Skin epidermis (tissue), 12 donors: ENCODE data around the gene CCDC87.
"Not testable (repeated sequence)": the region's sequence is repeated elsewhere in the genome, so short reads cannot be mapped to it uniquely, and the experiment has no call there.

Experiments used
- H3K27ac ChIP-seq, 21 experiments: fragments of 200-600 bp; sonication (generic) in 11 of 21; one replicate each; pipeline ENCODE4 v1.5.0; 2020; ENCODE audit warnings: mild to moderate bottlenecking in 3 of 21, inconsistent platforms in 2 of 21, moderate library complexity in 2 of 21
- H3K4me3 ChIP-seq, 7 experiments: fragments of 200-600 bp; sonication (generic) in 2 of 7; one replicate each; pipeline ENCODE4 v1.5.0; 2020; ENCODE audit warnings: inconsistent platforms in 2 of 7, mild to moderate bottlenecking in 2 of 7, moderate library complexity in 1 of 7

Gene CCDC87

DNA sequence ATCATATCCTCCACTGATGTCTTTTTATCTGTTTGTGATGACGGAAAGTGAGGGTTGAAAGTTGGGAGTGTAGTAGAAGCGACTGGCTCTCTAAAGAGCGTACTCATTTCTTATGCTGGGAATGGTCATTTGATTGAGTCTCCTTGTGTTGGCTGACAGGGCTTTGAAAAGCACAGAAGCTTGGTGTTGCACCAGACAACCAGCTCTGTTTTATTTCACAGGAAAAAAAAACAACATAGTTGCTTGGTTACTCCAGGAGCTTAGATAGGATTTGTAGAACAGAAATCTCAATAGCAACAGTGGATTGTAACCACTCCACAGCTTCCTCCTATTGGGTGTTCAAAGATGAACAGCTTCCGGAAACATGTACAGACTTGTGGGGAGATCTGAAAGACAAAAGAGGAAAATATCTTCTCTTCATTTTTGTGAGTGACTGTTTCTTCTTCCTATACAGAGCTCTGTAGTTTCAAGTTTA lies 26.3 kb upstream of the CCDC87 start:
- Histone ChIP-seq H3K27ac (peak overlapping the region in 19 of 21 experiments; percentile 11 to 98 (median 92)), H3K4me3 (peak overlapping the region; percentile 70 to 96 (median 91))

GRCh38 chr11:66617155-66617834 lies 24.4 kb upstream of the CCDC87 start:
- Histone ChIP-seq H3K4me3 (peak overlapping the region; percentile 70 to 96 (median 91)), H3K27ac (peak overlapping the region; percentile 75 to 98 (median 92))

DNA sequence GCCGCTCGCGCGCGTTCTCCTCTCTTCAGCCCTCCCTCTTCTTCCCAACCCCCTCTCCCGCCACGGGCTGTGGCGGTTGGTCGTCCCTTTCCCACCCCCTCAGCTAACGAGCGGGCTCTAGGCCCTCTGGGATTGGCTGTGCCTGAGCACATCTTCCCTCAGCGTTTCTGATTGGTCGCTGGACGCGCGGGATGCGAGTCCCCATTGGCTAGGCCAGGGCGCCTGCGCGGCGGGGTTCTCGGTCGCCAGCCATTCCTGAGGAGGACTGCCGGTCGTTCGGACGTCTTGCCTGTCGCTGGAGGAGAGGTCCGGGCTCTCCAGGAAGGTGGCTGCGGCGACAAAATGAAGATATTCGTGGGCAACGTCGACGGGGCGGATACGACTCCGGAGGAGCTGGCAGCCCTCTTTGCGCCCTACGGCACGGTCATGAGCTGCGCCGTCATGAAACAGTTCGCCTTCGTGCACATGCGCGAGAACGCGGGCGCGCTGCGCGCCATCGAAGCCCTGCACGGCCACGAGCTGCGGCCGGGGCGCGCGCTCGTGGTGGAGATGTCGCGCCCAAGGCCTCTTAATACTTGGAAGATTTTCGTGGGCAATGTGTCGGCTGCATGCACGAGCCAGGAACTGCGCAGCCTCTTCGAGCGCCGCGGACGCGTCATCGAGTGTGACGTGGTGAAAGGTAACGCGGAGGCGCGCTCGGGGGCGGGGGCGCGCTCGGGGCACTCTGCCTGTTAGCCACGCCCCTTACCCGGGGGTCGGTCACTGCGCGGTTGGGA lies 23.7 kb upstream of the CCDC87 start, which contains the start of gene RBM14:
Gene RBM14 (plus strand): TSS at position 252 of the 776 bp plus-strand sequence. CDS start 91 bp downstream, at position 343.
- H3K4me3 ChIP-seq: peak within 1 kb of the TSS; percentile 70 to 96 (median 91)

DNA sequence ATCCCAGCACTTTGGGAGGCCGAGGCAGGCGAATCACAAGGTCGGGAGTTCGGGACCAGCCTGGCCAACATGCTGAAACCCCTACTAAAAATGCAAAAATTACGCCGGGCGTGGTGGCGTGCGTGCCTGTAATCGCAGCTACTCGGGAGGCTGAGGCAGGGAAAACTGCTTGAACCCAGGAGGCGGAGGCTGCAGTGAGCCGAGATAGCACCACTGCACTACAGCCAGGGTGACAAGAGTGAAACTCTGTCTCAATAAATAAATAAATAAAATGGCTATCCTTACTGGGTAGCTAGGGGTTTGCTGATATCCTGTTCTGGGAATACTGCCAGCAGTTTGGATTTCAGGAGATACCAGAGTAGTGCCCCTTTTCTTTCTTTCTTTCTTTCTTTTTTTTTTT lies 21.2 kb upstream of the CCDC87 start:
- Histone ChIP-seq H3K27ac (no peak overlapping the region), H3K4me3 (no peak overlapping the region)

More for the DNA sequence above, 23.7 kb upstream of the CCDC87 start, which contains the start of gene RBM14:
- peak within 1 kb of the TSS; percentile 77 to 98 (median 93) for H3K27ac ChIP-seq

GRCh38 chr11:66612458-66612857 lies 19.6 kb upstream of the CCDC87 start:
- no peak overlapping the region for H3K27ac ChIP-seq
- H3K4me3 ChIP-seq: no peak overlapping the region

DNA sequence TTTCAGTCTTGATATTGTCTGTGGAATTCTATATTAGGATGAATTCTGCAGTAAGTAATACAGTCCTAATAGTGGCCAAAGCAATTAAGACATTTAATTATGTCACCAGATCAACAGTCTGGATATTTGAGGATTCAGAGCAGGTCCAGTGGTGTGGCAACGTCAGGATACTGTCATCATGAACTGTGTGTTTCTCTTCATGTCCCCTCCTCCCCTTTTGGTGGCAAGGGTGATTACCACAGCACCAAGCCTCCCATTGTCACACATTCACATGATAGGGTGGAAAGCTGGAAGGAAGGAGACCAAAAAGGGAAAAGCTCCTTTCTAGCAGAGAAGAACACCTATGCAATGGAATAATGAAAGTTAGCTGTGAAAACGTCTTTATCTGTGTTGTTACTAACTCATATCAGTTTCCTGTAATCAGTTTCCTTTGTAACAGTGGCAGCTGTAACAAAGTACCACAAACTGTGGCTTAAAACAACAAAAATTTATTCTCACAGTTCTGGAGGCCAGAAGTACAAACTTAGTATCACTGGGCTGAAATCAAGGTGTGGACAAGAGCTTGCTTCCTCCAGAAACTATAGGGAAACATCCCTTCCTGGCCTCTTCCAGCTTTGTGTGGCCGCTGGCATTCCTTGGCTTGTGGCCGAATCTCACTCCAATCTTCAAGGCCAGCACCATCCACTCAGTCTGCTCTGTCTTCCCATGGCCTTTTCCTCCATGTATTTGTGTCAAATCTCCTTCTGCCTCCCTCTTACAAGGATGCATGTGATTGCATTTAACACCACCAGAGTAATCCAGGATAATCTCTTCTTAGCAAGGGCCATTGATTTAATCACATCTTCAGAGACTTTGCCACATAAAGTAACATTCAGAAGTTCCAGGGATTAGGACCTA lies 17.1 kb upstream of the CCDC87 start:
- peak overlapping the region in 1 of 21 experiments; percentile 35 for H3K27ac ChIP-seq

DNA sequence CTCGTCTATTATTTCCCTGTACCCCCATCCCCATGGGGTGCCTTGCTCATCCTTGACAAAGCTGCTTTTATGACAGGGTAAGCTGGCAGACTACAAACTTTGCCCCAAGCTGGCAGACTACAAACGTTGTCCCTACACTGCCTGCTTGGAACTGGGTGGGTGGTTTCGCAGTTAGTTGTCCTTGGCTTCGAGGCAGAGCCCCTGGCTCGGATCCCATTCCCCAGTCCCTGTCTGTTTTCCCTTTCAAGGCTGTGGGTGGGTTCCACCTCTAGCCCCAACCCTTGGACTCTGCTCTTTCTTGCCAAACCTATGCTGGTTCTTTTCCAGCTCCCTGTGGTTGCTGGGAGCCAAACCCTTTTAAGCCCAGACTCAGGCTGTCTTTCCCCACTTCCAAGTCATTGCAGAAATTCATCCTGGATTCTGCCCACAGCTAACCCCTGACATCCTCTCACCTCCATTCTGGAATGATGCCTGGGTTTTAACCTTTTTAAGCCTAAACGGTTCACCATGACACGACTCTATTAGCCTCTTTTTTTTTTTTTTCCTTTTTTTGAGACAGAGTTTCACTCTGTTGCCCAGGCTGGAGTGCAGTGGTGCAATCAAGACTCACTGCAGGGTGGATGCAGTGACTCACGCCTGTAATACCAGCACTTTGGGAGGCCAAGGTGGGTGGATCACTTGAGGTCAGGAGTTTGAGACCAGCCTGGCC lies 14.4 kb upstream of the CCDC87 start:
- no peak overlapping the region for H3K4me3 ChIP-seq
- H3K27ac ChIP-seq: peak overlapping the region in 12 of 21 experiments; percentile 9 to 57 (median 44)

More for the DNA sequence above, 17.1 kb upstream of the CCDC87 start:
- no peak overlapping the region for H3K4me3 ChIP-seq

- H3K4me3 ChIP-seq: not testable (repeated sequence)
- H3K27ac ChIP-seq: peak overlapping the region in 10 of 21 experiments; percentile 11 to 57 (median 44)
Observed at GRCh38 chr11:66606608-66607007, 13.7 kb upstream of the CCDC87 start.

GRCh38 chr11:66604155-66604554 lies 11.3 kb upstream of the CCDC87 start:
- no peak overlapping the region for H3K4me3 ChIP-seq
- H3K27ac ChIP-seq: no peak overlapping the region

GRCh38 chr11:66603072-66603471 lies 10.2 kb upstream of the CCDC87 start:
- H3K27ac ChIP-seq: no peak overlapping the region

DNA sequence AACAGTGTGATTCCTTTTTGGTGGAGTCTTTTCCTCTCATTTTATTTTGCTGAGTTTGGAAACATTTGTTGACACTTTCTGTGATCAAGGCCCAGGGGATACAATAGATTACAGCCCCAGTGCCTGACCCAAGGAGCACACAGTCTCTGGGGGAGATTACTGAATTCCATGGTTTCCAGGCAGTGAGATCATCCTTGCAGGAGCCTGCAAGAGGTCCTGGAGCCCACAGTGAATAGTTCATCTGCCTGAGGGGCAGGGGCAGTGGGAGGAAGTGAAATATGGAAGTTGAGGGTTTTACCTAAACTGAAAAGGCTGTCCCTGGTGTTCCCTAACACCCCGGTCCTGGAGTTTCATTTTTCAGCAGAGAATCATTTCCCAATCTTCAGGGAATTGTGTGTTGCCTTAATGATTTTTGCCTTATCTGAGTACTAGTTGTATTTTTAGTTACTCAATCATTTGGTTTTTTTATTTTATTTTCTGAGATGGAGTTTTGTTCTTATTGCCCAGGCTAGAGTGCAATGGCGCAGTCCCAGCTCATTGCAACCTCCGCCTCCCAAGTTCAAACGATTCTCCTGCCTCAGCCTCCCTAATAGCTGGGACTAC lies 7.9 kb upstream of the CCDC87 start:
- Histone ChIP-seq H3K4me3 (no peak overlapping the region), H3K27ac (peak overlapping the region in 1 of 21 experiments; percentile 23)

More at GRCh38 chr11:66603072-66603471, 10.2 kb upstream of the CCDC87 start:
- no peak overlapping the region for H3K4me3 ChIP-seq

DNA sequence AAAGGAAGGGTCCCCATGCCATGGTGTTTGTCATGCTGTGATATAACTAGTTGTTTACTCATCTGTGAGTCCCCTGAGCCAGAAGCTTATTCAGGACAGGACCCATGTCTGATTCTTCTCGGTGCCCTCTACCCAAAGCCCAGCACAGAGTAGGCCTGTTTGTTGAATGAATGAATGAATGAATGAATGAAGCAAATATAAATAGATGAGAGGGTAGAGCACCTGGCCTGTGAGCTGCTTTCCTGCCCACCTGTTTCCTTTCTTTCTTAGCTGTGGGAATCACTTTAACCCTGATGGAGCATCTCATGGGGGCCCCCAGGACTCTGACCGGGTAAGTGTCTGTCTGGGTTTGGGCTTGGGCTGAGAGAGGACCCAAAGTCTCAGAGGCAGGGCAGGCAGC lies 7.4 kb upstream of the CCDC87 start:
- Histone ChIP-seq H3K27ac (peak overlapping the region in 1 of 21 experiments; percentile 23), H3K4me3 (no peak overlapping the region)

- H3K4me3 ChIP-seq: no peak overlapping the region
- H3K27ac ChIP-seq: no peak overlapping the region
Observed at GRCh38 chr11:66598993-66599392, 6.1 kb upstream of the CCDC87 start.

DNA sequence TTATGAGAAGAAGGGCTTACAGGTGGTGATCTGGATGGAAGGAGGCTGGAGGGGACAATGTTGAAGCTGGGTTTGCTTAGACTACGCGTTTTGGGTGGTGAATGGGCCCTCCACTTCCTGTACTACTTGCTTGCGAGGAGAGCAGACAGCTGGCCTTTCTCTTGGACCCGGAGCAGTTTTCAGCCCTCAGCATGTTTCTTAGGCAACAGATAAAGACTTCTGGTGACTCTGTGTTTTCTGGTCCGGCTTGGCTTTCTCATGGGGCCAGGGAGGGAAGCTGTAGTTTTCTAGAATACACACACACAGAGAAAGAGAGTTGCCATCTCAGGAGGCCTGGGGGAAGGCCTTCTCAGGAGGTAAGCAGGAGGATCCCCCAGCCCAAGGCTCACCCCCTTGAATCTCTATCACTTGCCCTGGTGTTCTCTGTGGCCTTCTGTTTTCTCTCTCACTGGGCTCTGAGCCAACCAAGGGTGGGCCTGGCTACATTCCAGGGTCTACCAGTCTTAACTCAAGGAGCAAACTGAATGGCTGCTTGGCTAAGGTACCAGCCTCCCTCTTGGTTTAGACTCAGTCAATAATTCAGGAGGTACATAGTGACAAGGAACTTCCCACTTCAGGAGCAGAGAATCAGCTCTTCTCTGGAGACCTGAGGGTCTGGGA lies 2.5 kb upstream of the CCDC87 start:
- Histone ChIP-seq H3K4me3 (no peak overlapping the region), H3K27ac (peak overlapping the region in 4 of 21 experiments; percentile 11 to 47 (median 31))

- Histone ChIP-seq H3K4me3 (peak overlapping the region; percentile 44 to 71 (median 55)), H3K27ac (peak overlapping the region in 18 of 21 experiments; percentile 77 to 92 (median 84))
Observed at GRCh38 chr11:66593650-66594049, 787 bp upstream of the CCDC87 start.

DNA sequence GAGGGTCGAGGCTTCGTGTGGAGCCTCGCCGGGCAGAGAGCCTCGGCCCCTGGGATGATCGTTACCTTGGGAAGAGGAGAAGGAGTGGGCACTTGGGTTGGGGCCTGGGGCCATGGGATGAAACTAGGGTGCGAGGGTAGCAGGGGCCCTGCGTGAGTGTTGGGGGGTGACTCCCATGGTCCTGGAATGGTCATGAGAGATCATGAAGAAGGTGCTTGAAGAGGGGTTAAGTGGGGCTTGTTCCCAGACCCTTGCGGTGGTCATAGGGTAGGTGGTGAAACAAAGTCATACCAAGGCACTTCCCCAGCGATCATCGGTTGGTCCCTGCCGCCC lies 406 bp upstream of the CCDC87 start:
- H3K4me3 ChIP-seq: peak overlapping the region; percentile 44 to 71 (median 55)
- peak overlapping the region in 20 of 21 experiments; percentile 21 to 92 (median 83) for H3K27ac ChIP-seq

GRCh38 chr11:66591175-66591574 lies 1.7 kb downstream of the CCDC87 start:
- no peak overlapping the region for H3K27ac ChIP-seq
- no peak overlapping the region for H3K4me3 ChIP-seq
